Measurements from ENCODE around the gene MAP3K2. TPM values are rescaled to one million over a fixed set of nuclear protein-coding genes. Genes with fewer than 3 reads are reported as not detected.

The MAP3K2 gene
- total and polyA plus RNA-seq, 4 donors: 5.9 to 46.2 (median 17.0) TPM

DNA sequence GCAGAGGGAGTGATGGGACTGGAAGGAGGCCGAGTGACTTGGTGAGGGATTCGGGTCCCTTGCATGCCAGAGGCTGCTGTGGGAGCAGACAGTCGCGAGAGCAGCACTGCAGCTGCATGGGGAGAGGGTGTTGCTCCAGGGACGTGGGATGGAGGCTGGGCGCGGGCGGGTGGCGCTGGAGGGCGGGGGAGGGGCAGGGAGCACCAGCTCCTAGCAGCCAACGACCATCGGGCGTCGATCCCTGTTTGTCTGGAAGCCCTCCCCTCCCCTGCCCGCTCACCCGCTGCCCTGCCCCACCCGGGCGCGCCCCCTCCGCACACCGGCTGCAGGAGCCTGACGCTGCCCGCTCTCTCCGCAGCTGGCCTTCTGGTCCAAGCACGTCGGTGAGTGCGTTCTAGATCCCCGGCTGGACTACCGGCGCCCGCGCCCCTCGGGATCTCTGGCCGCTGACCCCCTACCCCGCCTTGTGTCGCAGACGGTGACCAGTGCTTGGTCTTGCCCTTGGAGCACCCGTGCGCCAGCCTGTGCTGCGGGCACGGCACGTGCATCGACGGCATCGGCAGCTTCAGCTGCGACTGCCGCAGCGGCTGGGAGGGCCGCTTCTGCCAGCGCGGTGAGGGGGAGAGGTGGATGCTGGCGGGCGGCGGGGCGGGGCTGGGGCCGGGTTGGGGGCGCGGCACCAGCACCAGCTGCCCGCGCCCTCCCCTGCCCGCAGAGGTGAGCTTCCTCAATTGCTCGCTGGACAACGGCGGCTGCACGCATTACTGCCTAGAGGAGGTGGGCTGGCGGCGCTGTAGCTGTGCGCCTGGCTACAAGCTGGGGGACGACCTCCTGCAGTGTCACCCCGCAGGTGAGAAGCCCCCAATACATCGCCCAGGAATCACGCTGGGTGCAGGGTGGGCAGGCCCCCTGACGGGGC is 35.0 kb upstream of the MAP3K2 start:
- Histone ChIP-seq H3K27ac (ENCODE audit: low read depth in 1 of 2, low read length in 2 of 2) (no peak overlapping the region), H3K27me3 (ENCODE audit: control insufficient read depth in 4 of 4, insufficient read depth in 4 of 4, low read length in 3 of 4) (no peaks in the 10 kb centered on the region), H3K4me1 (ENCODE audit: control insufficient read depth in 4 of 4, insufficient read depth in 4 of 4, low read length in 3 of 4) (peaks cover 0 to 37% (median 22%) of the 10 kb centered on the region in 4 donors), H3K9ac (ENCODE audit: low read depth in 1 of 2, low read length in 2 of 2) (no peak overlapping the region), H3K4me3 (ENCODE audit: low read depth in 1 of 3, low read length in 3 of 3) (peak overlapping the region in 1 of 3 donors; percentile 2), H3K9me3 (ENCODE audit: control insufficient read depth in 4 of 4, low read length in 3 of 4) (no peaks in the 10 kb centered on the region), H3K36me3 (ENCODE audit: control insufficient read depth in 4 of 4, insufficient read depth in 3 of 4, low read depth in 1 of 4, low read length in 3 of 4) (peaks cover 0 to 24% (median 14%) of the 10 kb centered on the region in 4 donors)
- no peak for TF ChIP-seq EGR1 (IDR thresholded peaks at IDR 0.05; ENCODE audit: low read depth in 2 of 2)
- no peak for TF ChIP-seq JUND (IDR thresholded peaks at IDR 0.05)
- no peak for TF ChIP-seq ZBTB33 (IDR thresholded peaks at IDR 0.05)
- TF ChIP-seq ATF3 (IDR thresholded peaks at IDR 0.05): no peak
- TF ChIP-seq, protein P1, sequence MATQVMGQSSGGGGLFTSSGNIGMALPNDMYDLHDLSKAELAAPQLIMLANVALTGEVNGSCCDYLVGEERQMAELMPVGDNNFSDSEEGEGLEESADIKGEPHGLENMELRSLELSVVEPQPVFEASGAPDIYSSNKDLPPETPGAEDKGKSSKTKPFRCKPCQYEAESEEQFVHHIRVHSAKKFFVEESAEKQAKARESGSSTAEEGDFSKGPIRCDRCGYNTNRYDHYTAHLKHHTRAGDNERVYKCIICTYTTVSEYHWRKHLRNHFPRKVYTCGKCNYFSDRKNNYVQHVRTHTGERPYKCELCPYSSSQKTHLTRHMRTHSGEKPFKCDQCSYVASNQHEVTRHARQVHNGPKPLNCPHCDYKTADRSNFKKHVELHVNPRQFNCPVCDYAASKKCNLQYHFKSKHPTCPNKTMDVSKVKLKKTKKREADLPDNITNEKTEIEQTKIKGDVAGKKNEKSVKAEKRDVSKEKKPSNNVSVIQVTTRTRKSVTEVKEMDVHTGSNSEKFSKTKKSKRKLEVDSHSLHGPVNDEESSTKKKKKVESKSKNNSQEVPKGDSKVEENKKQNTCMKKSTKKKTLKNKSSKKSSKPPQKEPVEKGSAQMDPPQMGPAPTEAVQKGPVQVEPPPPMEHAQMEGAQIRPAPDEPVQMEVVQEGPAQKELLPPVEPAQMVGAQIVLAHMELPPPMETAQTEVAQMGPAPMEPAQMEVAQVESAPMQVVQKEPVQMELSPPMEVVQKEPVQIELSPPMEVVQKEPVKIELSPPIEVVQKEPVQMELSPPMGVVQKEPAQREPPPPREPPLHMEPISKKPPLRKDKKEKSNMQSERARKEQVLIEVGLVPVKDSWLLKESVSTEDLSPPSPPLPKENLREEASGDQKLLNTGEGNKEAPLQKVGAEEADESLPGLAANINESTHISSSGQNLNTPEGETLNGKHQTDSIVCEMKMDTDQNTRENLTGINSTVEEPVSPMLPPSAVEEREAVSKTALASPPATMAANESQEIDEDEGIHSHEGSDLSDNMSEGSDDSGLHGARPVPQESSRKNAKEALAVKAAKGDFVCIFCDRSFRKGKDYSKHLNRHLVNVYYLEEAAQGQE (IDR thresholded peaks at IDR 0.05): no peak
- TF ChIP-seq RAD21 (IDR thresholded peaks at IDR 0.05): no peak
- TF ChIP-seq, protein P2, sequence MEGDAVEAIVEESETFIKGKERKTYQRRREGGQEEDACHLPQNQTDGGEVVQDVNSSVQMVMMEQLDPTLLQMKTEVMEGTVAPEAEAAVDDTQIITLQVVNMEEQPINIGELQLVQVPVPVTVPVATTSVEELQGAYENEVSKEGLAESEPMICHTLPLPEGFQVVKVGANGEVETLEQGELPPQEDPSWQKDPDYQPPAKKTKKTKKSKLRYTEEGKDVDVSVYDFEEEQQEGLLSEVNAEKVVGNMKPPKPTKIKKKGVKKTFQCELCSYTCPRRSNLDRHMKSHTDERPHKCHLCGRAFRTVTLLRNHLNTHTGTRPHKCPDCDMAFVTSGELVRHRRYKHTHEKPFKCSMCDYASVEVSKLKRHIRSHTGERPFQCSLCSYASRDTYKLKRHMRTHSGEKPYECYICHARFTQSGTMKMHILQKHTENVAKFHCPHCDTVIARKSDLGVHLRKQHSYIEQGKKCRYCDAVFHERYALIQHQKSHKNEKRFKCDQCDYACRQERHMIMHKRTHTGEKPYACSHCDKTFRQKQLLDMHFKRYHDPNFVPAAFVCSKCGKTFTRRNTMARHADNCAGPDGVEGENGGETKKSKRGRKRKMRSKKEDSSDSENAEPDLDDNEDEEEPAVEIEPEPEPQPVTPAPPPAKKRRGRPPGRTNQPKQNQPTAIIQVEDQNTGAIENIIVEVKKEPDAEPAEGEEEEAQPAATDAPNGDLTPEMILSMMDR (IDR thresholded peaks at IDR 0.05; ENCODE audit: low read depth, low read length, missing input control): no peak
- TF ChIP-seq SP1 (IDR thresholded peaks at IDR 0.05): no peak
- WGBS: 48% methylated on average over 73 of the region's 73 CpGs
- no peak for DNase-seq (ENCODE audit: low spot score)

GRCh38 chr2:127421871-127422558 is 34.2 kb upstream of the MAP3K2 start:
- no peak overlapping the region for H3K27ac ChIP-seq (ENCODE audit: low read depth in 1 of 2, low read length in 2 of 2)
- WGBS: 74% methylated on average over 16 of the region's 16 CpGs
- H3K4me1 ChIP-seq (ENCODE audit: control insufficient read depth in 4 of 4, insufficient read depth in 4 of 4, low read length in 3 of 4): peaks cover 0 to 45% (median 29%) of the 10 kb centered on the region in 4 donors
- no peak overlapping the region for H3K9ac ChIP-seq (ENCODE audit: low read depth in 1 of 2, low read length in 2 of 2)
- no peak overlapping the region for H3K4me3 ChIP-seq (ENCODE audit: low read depth in 1 of 3, low read length in 3 of 3)
- no peaks in the 10 kb centered on the region for H3K9me3 ChIP-seq (ENCODE audit: control insufficient read depth in 4 of 4, low read length in 3 of 4)
- no peak for DNase-seq (ENCODE audit: low spot score)
- no peaks in the 10 kb centered on the region for H3K27me3 ChIP-seq (ENCODE audit: control insufficient read depth in 4 of 4, insufficient read depth in 4 of 4, low read length in 3 of 4)
- H3K36me3 ChIP-seq (ENCODE audit: control insufficient read depth in 4 of 4, insufficient read depth in 3 of 4, low read depth in 1 of 4, low read length in 3 of 4): peaks cover 0 to 17% (median 12%) of the 10 kb centered on the region in 4 donors
- no peak for TF ChIP-seq FOXA2 (IDR thresholded peaks at IDR 0.05)
- TF ChIP-seq JUND (IDR thresholded peaks at IDR 0.05): no peak
- TF ChIP-seq HNF4G (IDR thresholded peaks at IDR 0.05): no peak
- TF ChIP-seq NR2F2 (IDR thresholded peaks at IDR 0.05): no peak
- no peak for TF ChIP-seq HNF4A (conservative IDR thresholded peaks at IDR 0.05)
- no peak for TF ChIP-seq TAF1 (conservative IDR thresholded peaks at IDR 0.05)
- TF ChIP-seq, protein P2 (IDR thresholded peaks at IDR 0.05; ENCODE audit: low read depth, low read length, missing input control): no peak
- no peak for TF ChIP-seq ATF3 (IDR thresholded peaks at IDR 0.05)
- no peak for TF ChIP-seq RXRA (IDR thresholded peaks at IDR 0.05)
- TF ChIP-seq, protein P3, sequence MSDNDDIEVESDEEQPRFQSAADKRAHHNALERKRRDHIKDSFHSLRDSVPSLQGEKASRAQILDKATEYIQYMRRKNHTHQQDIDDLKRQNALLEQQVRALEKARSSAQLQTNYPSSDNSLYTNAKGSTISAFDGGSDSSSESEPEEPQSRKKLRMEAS (IDR thresholded peaks at IDR 0.05): no peak
- no peak for TF ChIP-seq EGR1 (IDR thresholded peaks at IDR 0.05; ENCODE audit: low read depth in 2 of 2)

All from liver (tissue), 9 donors.